Peyer's patch (tissue), 4 donors: Measurements from ENCODE around the gene WDR26.

Experiments
- POLR2A ChIP-seq, 2 donors: fragments of 450-650 bp; IDR thresholded peaks; one replicate each; pipeline ENCODE4 v1.5.1; 2017; ENCODE audit warnings: antibody characterized with exemption in 2 of 2, mild to moderate bottlenecking in 2 of 2, moderate library complexity in 2 of 2
- TF ChIP-seq, protein P1 (sequence below), 6 experiments: fragments of 450-650 bp in 4 of 6; fragments of 200-600 bp in 2 of 6; sonication (generic) in 1 of 6; IDR thresholded peaks; one replicate each; pipeline ENCODE4 v1.5.1; 2017 to 2019; ENCODE audit warnings: antibody characterized with exemption in 6 of 6, mild to moderate bottlenecking in 3 of 6, moderate library complexity in 1 of 6

DNA sequence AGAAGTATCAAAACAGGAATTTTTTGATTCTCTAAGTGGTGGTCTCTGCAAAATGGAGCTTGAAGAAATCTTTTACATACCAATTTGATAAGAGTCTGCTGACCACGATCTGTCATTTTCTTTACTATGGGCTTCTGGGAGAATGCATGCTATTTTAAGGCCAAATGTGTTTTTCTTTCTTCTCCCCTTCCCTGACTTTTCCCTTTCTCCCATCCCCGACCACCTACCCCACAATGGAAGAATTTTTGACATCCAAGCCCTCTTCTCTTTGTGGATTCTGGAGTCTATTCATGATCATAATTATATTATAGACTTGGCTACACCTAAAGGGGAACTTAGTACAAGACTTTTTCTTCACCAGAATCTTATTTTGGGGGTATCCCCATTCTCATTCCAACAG is 46.7 kb downstream of the WDR26 start:
- TF ChIP-seq POLR2A (IDR thresholded peaks at IDR 0.05) = no peak
- TF ChIP-seq, protein P1, sequence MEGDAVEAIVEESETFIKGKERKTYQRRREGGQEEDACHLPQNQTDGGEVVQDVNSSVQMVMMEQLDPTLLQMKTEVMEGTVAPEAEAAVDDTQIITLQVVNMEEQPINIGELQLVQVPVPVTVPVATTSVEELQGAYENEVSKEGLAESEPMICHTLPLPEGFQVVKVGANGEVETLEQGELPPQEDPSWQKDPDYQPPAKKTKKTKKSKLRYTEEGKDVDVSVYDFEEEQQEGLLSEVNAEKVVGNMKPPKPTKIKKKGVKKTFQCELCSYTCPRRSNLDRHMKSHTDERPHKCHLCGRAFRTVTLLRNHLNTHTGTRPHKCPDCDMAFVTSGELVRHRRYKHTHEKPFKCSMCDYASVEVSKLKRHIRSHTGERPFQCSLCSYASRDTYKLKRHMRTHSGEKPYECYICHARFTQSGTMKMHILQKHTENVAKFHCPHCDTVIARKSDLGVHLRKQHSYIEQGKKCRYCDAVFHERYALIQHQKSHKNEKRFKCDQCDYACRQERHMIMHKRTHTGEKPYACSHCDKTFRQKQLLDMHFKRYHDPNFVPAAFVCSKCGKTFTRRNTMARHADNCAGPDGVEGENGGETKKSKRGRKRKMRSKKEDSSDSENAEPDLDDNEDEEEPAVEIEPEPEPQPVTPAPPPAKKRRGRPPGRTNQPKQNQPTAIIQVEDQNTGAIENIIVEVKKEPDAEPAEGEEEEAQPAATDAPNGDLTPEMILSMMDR (IDR thresholded peaks at IDR 0.05) = no peak
